HG03565 (cell line): ENCODE measurements around the gene RAB6A.
"Not testable (repeated sequence)": the region's sequence is repeated elsewhere in the genome, so short reads cannot be mapped to it uniquely, and the experiment has no call there.

ENCODE experiments used
- ATAC-seq: cut with Tn5 transposase; IDR thresholded peaks from one replicate; pipeline ENCODE4 v1.9.1; 2021; ENCODE audit warnings: mild to moderate bottlenecking, moderate library complexity; ENCODE audit not compliant: unreplicated experiment

RAB6A gene

DNA sequence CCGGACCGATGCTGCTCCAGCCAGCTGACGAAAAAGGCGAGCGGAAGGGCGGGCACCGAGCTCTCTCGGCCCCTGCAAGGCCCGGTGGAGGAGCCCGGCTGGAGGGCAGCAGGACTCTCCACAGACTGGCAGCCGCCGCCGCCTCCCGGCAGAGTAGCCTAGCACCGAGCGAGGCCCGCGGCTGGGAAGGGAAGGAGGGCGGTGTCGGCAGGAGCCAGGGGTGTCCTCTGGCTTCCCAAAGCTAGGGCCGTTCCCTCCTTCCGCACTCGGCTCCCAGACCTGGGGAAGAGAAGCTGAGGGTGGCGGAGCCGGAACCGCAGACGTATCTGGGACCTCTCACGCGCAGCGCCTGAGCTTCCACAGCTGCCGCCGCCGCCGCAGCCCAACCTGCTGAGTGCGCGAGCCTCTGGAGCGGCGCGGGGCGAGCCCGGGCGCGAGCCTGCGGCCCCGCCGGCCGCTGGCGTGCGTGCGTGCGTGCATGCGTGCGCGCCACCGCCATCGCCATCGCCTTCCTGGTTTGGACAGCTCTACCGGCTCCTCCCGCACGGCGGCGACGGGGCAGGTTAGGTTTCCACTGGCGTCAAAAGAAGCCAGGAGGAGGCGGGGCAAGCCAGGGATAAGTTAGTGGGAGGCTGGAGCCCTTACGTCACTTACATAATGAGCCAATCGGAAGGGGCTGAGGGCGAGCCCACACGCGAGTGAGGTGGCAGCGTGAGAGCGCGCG is at the start of gene RAB6A:
Gene RAB6A, minus strand, starts transcription at position 396 of the 724 bp plus-strand sequence. CDS start 439 bp downstream, outside the sequence.
- peak; percentile 90 for ATAC-seq

GRCh38 chr11:73810637-73811036 is 49.8 kb upstream of the RAB6A start:
- no peak for ATAC-seq

DNA sequence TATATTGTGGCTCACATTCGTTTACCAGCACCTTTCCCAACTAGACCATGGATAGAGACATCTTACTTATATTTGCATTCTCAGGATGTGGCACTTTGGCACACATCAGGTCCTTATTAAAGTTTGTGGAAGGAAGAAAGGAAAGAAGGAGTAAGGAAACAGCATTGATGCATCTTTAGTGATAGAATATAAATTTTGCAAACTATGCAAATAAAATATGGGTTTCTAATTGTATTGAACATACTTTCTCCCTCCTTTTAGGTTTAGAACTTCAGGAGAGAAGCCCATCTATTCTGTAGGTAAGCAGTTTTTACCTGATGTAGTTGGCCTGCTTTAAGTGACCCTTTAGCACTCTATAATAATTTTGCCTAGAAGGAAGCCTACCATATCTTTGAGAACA is 47.2 kb upstream of the RAB6A start:
- no peak for ATAC-seq

DNA sequence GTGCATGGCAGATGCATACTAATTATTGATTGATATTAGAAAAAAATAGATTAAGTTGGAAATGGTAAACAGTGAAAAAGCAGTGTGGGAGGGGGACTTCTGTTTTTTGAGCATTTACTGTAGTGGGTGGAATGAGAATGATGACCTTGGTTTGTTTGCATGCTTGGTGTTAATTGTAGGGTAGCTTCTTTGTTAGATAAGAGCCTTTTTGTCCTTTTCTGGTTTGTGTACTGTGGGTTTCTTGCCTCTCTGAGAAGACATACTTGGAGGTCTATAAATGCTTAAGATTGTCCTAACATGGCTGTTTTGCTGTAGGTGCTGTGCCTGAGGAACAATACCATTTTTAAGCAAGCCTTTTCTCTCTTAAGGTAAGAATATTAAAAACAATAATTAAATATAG is 43.8 kb upstream of the RAB6A start:
- ATAC-seq: no peak

GRCh38 chr11:73801136-73801535 is 40.3 kb upstream of the RAB6A start:
- ATAC-seq: no peak

- no peak for ATAC-seq
Measured at GRCh38 chr11:73800276-73800806, 39.5 kb upstream of the RAB6A start.

- no peak for ATAC-seq
Measured at GRCh38 chr11:73797457-73797856, 36.6 kb upstream of the RAB6A start.

- ATAC-seq: no peak
Measured at GRCh38 chr11:73795925-73796632, 35.2 kb upstream of the RAB6A start.

GRCh38 chr11:73792584-73792983 is 31.7 kb upstream of the RAB6A start:
- ATAC-seq: no peak

GRCh38 chr11:73789279-73789670 is 28.4 kb upstream of the RAB6A start:
- no peak for ATAC-seq

DNA sequence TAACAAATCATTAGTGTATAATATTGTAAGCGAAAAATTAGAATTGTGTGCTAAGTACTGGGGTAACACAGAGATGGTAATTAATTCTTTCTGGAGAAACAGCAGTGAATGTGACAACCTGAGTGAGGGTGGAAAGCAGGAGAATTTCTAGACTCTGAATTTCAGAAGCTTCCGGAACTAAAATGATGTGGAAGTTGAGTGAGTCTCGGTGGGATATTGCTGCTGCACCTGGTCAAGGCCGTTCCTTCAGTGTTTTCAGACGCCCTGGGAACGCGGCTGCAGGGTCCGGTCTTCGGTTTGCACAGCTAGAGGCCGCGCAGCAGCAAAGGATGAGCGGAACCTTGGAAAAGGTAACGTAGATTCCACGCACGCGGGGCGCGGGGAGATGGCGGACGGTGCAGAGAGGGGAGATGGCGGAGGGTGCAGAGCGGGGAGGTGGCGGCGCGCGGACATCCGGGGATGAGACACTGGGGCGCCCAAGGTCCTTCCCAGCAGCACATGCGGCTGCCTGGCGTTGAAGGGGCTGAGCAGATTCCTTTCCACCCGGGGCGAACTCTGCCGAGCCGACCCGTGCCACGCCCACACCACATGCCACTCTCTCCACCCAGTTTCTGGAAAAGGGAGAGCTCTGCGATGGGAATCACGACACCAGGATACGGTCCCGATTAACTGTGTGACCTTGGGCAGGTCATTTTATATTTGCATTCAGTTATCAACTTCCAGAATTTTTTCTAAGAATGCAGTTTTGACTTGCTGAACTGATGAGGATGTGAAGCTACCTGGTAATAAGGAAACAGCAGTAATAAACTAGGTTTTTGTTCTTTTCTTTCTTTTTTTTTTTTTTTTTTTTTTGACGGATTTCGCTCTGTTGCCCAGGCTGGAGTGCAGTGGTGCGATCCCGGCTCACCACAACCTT is 27.0 kb upstream of the RAB6A start, which contains the start of gene MRPL48:
Gene MRPL48, plus strand, starts transcription at position 232 of the 916 bp plus-strand sequence. Its CDS starts 98 bp downstream, at position 330.
- peak; percentile 81 for ATAC-seq

DNA sequence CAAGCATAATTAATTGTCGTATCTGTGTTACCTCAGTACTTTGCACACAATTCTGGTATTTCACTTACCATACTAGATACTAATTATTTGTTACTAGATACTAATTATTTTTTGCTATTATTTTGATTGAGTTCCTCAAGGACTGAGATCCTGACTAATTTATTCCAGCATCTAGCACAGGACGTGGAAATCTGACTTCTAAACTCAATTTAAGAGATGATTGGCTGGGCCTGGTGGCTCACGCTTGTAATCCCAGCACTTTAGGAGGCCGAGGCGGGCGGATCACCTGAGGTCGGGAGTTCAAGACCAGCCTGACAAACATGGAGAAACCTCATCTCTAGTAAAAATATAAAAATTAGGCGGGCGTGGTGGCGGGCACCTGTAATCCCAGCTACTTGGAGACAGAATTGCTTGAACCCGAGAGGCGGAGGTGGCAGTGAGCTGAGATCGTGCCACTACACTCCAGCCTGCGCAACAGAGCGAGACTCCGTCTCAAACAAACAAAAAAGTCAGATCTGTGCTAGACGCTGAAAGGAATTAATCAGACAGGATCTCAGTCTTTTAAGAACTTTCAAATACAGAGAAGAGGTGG is 26.3 kb upstream of the RAB6A start:
- ATAC-seq: no peak

- ATAC-seq: not testable (repeated sequence)
Measured at GRCh38 chr11:73785467-73785866, 24.6 kb upstream of the RAB6A start.

DNA sequence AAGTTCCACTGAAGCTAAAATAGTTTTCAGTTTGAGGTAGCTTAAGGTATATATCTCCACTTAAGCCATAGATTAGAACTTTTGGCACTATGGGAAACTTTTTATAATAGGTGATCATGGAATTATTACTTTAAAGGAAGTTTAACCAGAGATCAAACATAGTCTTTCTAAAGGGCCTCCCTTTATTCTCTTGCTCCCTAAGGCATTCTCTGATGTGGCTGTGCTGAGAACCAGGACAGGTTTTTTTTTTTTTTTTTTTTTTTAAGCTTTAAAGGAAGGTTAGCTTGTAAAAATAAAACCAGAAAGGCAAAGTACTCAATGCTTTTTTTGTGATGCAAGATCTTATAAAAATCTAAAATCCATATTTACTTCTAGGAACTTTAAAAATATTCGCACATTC is 23.9 kb upstream of the RAB6A start:
- no peak for ATAC-seq

- ATAC-seq: no peak
Measured at GRCh38 chr11:73784080-73784634, 23.3 kb upstream of the RAB6A start.

DNA sequence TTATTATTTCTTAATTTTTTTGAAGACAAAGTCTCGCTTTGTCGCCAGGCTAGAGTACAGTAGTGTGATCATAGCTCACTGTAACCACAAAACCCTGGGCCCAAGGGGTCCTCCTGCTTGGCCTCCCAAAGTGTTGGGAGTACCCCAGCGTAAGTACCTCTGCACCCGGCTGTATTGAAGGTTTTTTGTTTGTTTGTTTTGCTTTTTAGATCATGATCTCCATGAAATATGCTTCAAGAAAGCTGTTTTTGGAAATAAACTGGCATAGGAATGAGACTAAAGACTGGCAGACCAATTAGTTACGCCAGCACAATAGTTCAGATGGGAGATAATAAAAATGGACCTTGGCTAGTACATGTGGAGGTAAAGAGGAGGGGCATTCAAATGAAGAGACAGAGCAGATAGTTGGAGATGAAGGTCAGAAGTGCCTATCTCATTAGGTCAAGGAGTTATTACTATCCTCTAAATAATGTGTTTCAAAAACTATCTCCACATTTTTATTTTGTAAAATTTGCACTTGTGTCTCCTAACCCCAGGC is 22.7 kb upstream of the RAB6A start:
- no peak for ATAC-seq

- no peak for ATAC-seq
Measured at GRCh38 chr11:73781303-73781702, 20.4 kb upstream of the RAB6A start.

- peak; percentile 97 for ATAC-seq
Measured at GRCh38 chr11:73779084-73779902, 18.4 kb upstream of the RAB6A start.

DNA sequence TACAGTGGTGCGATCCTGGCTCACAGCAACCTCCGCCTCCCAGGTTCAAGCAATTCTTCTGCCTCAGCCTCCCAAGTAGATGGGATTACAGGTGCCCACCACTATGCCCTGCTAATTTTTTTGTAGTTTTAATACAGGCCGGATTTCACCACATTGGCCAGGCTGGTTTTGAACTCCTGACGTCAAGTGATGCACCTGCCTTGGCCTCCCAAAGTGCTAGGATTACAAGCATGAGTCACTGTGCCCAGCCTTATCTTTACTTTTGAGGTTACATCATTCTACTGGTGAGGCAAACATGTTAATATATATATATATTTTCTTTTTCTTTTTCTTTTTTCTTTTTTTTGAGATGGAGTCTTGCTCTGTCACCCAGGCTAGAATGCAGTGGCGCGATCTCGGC is 9.9 kb upstream of the RAB6A start:
- not testable (repeated sequence) for ATAC-seq
